HEK293 (cell line): ENCODE data around the gene OR51G2.

Experiments
- CTCF ChIA-PET: fragments of 350-600 bp; formaldehyde crosslinking; extraction: SDS; loops from one replicate; lab custom pipeline; 2021; ENCODE audit warnings: antibody characterized with exemption; lab: Yijun Ruan, JAX
- POLR2A ChIA-PET: fragments of 300-600 bp; formaldehyde crosslinking; extraction: SDS; loops from one replicate; lab custom pipeline; 2020; ENCODE audit warnings: antibody characterized with exemption, inconsistent platforms; lab: Yijun Ruan, JAX
- H3K27ac ChIP-seq: fragments of 200-500 bp; sonication (Bioruptor generic); 2 replicates; pipeline ENCODE4 v1.5.1; 2014; ENCODE audit warnings: low read depth, low read length, control low read depth, inconsistent platforms; ENCODE audit errors: extremely low read depth
- H3K36me3 ChIP-seq, 2 experiments: fragments of 200-500 bp in 1 of 2; sonication (Bioruptor generic) in 1 of 2; 1 replicate in 1 of 2; 2 replicates in 1 of 2; pipeline ENCODE4 v1.5.1; 2014 to 2017; ENCODE audit warnings: inconsistent platforms in 2 of 2, low read length in 2 of 2; ENCODE audit not compliant: control insufficient read depth in 2 of 2, insufficient read depth in 1 of 2
- H3K4me1 ChIP-seq: fragments of 200-500 bp; sonication (Bioruptor generic); 2 replicates; pipeline ENCODE4 v1.5.1; 2014; ENCODE audit warnings: mild to moderate bottlenecking, low read length, inconsistent platforms; ENCODE audit not compliant: control insufficient read depth, insufficient read depth
- H3K4me3 ChIP-seq: 2 replicates; pipeline ENCODE4 v1.5.1; 2011; ENCODE audit warnings: low read depth, mild to moderate bottlenecking, control low read depth, low read length, moderate library complexity
- H3K9me3 ChIP-seq: fragments of 200-500 bp; sonication (Bioruptor generic); 2 replicates; pipeline ENCODE4 v1.5.1; 2014; ENCODE audit warnings: low read depth, low read length, inconsistent platforms; ENCODE audit not compliant: control insufficient read depth, insufficient read depth
- CTCF ChIP-seq: fragments of 450-650 bp; formaldehyde crosslinking; IDR thresholded peaks from 2 replicates; pipeline ENCODE4 v1.5.1; 2016; ENCODE audit warnings: missing biosample characterization, missing genetic modification characterization
- MZF1 ChIP-seq: fragments of 450-650 bp; formaldehyde crosslinking; IDR thresholded peaks from 2 replicates; pipeline ENCODE4 v1.5.1; 2017; ENCODE audit warnings: missing biosample characterization, missing genetic modification characterization, borderline replicate concordance
- PRDM1 ChIP-seq: fragments of 450-650 bp; formaldehyde crosslinking; IDR thresholded peaks from 2 replicates; pipeline ENCODE4; 2016; ENCODE audit warnings: missing biosample characterization, missing genetic modification characterization
- SCRT1 ChIP-seq: fragments of 450-650 bp; formaldehyde crosslinking; IDR thresholded peaks from 2 replicates; pipeline ENCODE4 v1.5.1; 2016; ENCODE audit warnings: missing biosample characterization, missing genetic modification characterization, borderline replicate concordance
- TRIM28 ChIP-seq: IDR thresholded peaks from 2 replicates; pipeline ENCODE4 v1.6.1; 2011; ENCODE audit warnings: low read length, control low read depth, borderline replicate concordance
- ZBTB11 ChIP-seq: fragments of 450-650 bp; formaldehyde crosslinking; conservative IDR thresholded peaks from 2 replicates; pipeline ENCODE4 v1.5.1; 2016; ENCODE audit warnings: low read depth, missing biosample characterization, missing genetic modification characterization
- ZBTB7A ChIP-seq: fragments of 450-650 bp; formaldehyde crosslinking; IDR thresholded peaks from 2 replicates; pipeline ENCODE4 v1.5.1; 2016; ENCODE audit warnings: low read depth, missing biosample characterization, missing genetic modification characterization
- ZNF10 ChIP-seq: fragments of 450-650 bp; formaldehyde crosslinking; IDR thresholded peaks from 2 replicates; pipeline ENCODE4 v1.5.1; 2017; ENCODE audit warnings: missing biosample characterization, missing genetic modification characterization
- ZNF133 ChIP-seq: fragments of 450-650 bp; formaldehyde crosslinking; IDR thresholded peaks from 2 replicates; pipeline ENCODE4 v1.5.1; 2016; ENCODE audit warnings: missing biosample characterization, missing genetic modification characterization
- ZNF211 ChIP-seq: fragments of 450-650 bp; formaldehyde crosslinking; IDR thresholded peaks from 2 replicates; pipeline ENCODE4 v1.5.1; 2016; ENCODE audit warnings: low read depth, missing biosample characterization, missing genetic modification characterization
- ZNF248 ChIP-seq: fragments of 450-650 bp; formaldehyde crosslinking; IDR thresholded peaks from 2 replicates; pipeline ENCODE4 v1.5.1; 2017; ENCODE audit warnings: missing biosample characterization, missing genetic modification characterization
- ZNF362 ChIP-seq: fragments of 450-650 bp; formaldehyde crosslinking; IDR thresholded peaks from 2 replicates; pipeline ENCODE4 v1.5.1; 2016; ENCODE audit warnings: missing biosample characterization, missing genetic modification characterization
- ZNF558 ChIP-seq: fragments of 450-650 bp; formaldehyde crosslinking; IDR thresholded peaks from 2 replicates; pipeline ENCODE4 v1.5.1; 2016; ENCODE audit warnings: missing biosample characterization, missing genetic modification characterization
- ZNF596 ChIP-seq: fragments of 450-650 bp; IDR thresholded peaks from 2 replicates; pipeline ENCODE4 v1.5.0; 2018; ENCODE audit warnings: missing biosample characterization, mild to moderate bottlenecking, missing genetic modification characterization, moderate library complexity
- ZNF621 ChIP-seq: fragments of 450-650 bp; formaldehyde crosslinking; IDR thresholded peaks from 2 replicates; pipeline ENCODE4 v1.5.1; 2017; ENCODE audit warnings: missing biosample characterization, missing genetic modification characterization
- ZNF792 ChIP-seq: fragments of 450-650 bp; formaldehyde crosslinking; IDR thresholded peaks from 2 replicates; pipeline ENCODE4 v1.5.1; 2016; ENCODE audit warnings: missing biosample characterization, missing genetic modification characterization
- ZNF837 ChIP-seq: fragments of 450-650 bp; formaldehyde crosslinking; IDR thresholded peaks from 2 replicates; pipeline ENCODE4 v1.5.1; 2016; ENCODE audit warnings: missing biosample characterization, missing genetic modification characterization
- ZNF843 ChIP-seq: fragments of 450-650 bp; formaldehyde crosslinking; IDR thresholded peaks from 2 replicates; pipeline ENCODE4 v1.5.1; 2016; ENCODE audit warnings: missing biosample characterization, missing genetic modification characterization
- ZSCAN5A ChIP-seq: fragments of 450-650 bp; formaldehyde crosslinking; IDR thresholded peaks from 2 replicates; pipeline ENCODE4 v1.5.1; 2016; ENCODE audit warnings: missing biosample characterization, missing genetic modification characterization

The OR51G2 gene

GRCh38 chr11:4882543-4882942 lies 36.6 kb downstream of the OR51G2 start:
- CTCF ChIA-PET = interaction anchor here (0.7 kb wide), 1 partner anchor 31 kb away, joined by 3 read pairs; no protein-coding TSS in a partner anchor

GRCh38 chr11:4881860-4882500 lies 37.2 kb downstream of the OR51G2 start, which contains the start of gene OR51T1:
Gene OR51T1 (plus strand): TSS chr11:4881900. CDS start chr11:4881900, 0 bp downstream.
- H3K27ac ChIP-seq = no peak within 1 kb of the TSS
- ChIA-PET POLR2A (no interaction called here), CTCF (interaction anchor here (0.7 kb wide), 1 partner anchor 245 kb away, joined by 3 read pairs; the partner anchor contains the start of gene OR51D1)
- TF ChIP-seq ZNF843 (tag by site-specific recombination) (no peak), PRDM1 (tag by site-specific recombination) (no peak), SCRT1 (tag by site-specific recombination) (no peak), ZBTB7A (no peak), MZF1 (tag by site-specific recombination) (no peak), ZNF621 (no peak), ZNF211 (no peak), ZNF596 (no peak), ZBTB11 (tag by site-specific recombination) (no peak), TRIM28 (no peak), ZNF10 (tag by site-specific recombination) (no peak), ZNF837 (tag by site-specific recombination) (no peak), ZSCAN5A (tag by site-specific recombination) (no peak), ZNF792 (no peak)
- H3K4me3 ChIP-seq = no peak within 1 kb of the TSS
- H3K4me1 ChIP-seq = no peaks in the 10 kb centered on the region
- no peaks in the 10 kb centered on the region for H3K9me3 ChIP-seq
- H3K36me3 ChIP-seq = no peaks in the 10 kb centered on the region

More at GRCh38 chr11:4882543-4882942, 36.6 kb downstream of the OR51G2 start:
- Histone ChIP-seq H3K9me3 (no peaks in the 10 kb centered on the region), H3K4me3 (no peak overlapping the region), H3K36me3 (no peaks in the 10 kb centered on the region), H3K27ac (no peak overlapping the region), H3K4me1 (no peaks in the 10 kb centered on the region)
- POLR2A ChIA-PET = no interaction called here
- TF ChIP-seq CTCF = no peak
- no peak for TF ChIP-seq ZNF248
- TF ChIP-seq ZNF362 (tag by site-specific recombination) = no peak
- TF ChIP-seq ZNF133 = no peak
- no peak for TF ChIP-seq ZNF558
- TF ChIP-seq TRIM28 = no peak
